Caco-2 (cell line): Measurements from ENCODE around the gene COL20A1. TPM values are rescaled to one million over a fixed set of nuclear protein-coding genes. Genes with fewer than 3 reads are reported as not detected.
A peak's percentile ranks its signal among the peaks of the same experiment; 100 is the strongest.

ENCODE experiments used
- BruUV-seq: library from RNA; stranded (reverse); fragments of 400-500 nt; replicated peaks from 2 replicates; lab custom pipeline; 2021; lab: Mats Ljungman, UMichigan
- CTCF ChIA-PET: fragments of 300-600 bp; sonication (Branson Sonifier 250); formaldehyde crosslinking; loops from one replicate; lab custom pipeline; 2022; ENCODE audit warnings: antibody characterized with exemption; lab: Charles Lee
- POLR2A ChIA-PET: fragments of 300-600 bp; sonication (Branson Sonifier 250); formaldehyde crosslinking; loops from one replicate; lab custom pipeline; 2022; ENCODE audit warnings: antibody characterized with exemption; lab: Charles Lee
- DNase-seq, 2 experiments: peaks; one replicate each; pipeline versions ENCODE4 v3.0.0 to v3.0.0-alpha.2; 2020 to 2022
- H3K27me3 ChIP-seq: replicated peaks from 2 replicates; pipeline ENCODE4 v1.6.0; 2011; ENCODE audit warnings: low read length; ENCODE audit not compliant: control insufficient read depth, insufficient read depth
- H3K36me3 ChIP-seq: 2 replicates; pipeline ENCODE4 v1.5.1; 2011; ENCODE audit warnings: low read length; ENCODE audit not compliant: control insufficient read depth, insufficient read depth
- H3K4me1 ChIP-seq: fragments of 250-450 bp; sonication (Bioruptor Pico); 2 replicates; pipeline ENCODE4 v1.5.1; 2020; ENCODE audit warnings: mild to moderate bottlenecking
- H3K4me3 ChIP-seq: 2 replicates; pipeline ENCODE4 v1.5.1; 2011; ENCODE audit warnings: low read depth, mild to moderate bottlenecking, control low read depth, low read length
- H3K9me3 ChIP-seq: fragments of 250-450 bp; sonication (Bioruptor Pico); 2 replicates; pipeline ENCODE4 v1.5.1; 2020; ENCODE audit warnings: mild to moderate bottlenecking, moderate library complexity
- H3K27ac Mint-ChIP-seq: one replicate; pipeline ENCODE4 v1.8.0; 2022; ENCODE audit warnings: mixed read lengths; ENCODE audit not compliant: unreplicated experiment
- H3K27me3 Mint-ChIP-seq: one replicate; pipeline ENCODE4 v1.8.0; 2022; ENCODE audit warnings: mixed read lengths; ENCODE audit not compliant: insufficient read depth, unreplicated experiment
- H3K36me3 Mint-ChIP-seq: one replicate; pipeline ENCODE4 v1.8.0; 2022; ENCODE audit warnings: mild to moderate bottlenecking, mixed read lengths; ENCODE audit not compliant: insufficient read depth, unreplicated experiment
- H3K4me1 Mint-ChIP-seq: one replicate; pipeline ENCODE4 v1.8.0; 2022; ENCODE audit warnings: low read depth, mixed read lengths; ENCODE audit not compliant: unreplicated experiment
- H3K4me3 Mint-ChIP-seq: one replicate; pipeline ENCODE4 v1.8.0; 2022; ENCODE audit warnings: mild to moderate bottlenecking, moderate library complexity, mixed read lengths; ENCODE audit not compliant: unreplicated experiment
- H3K9me3 Mint-ChIP-seq: one replicate; pipeline ENCODE4 v1.8.0; 2022; ENCODE audit warnings: mixed read lengths; ENCODE audit not compliant: unreplicated experiment
- CTCF ChIP-seq, 2 experiments: fragments of 200-600 bp in 1 of 2; IDR thresholded peaks; 1 replicate in 1 of 2; 2 replicates in 1 of 2; pipeline versions ENCODE4 v1.5.1 to v1.8.0; 2011 to 2022; ENCODE audit warnings: antibody characterized with exemption in 1 of 2, control low read depth in 1 of 2, inconsistent platforms in 1 of 2, low read depth in 1 of 2, low read length in 1 of 2, mild to moderate bottlenecking in 1 of 2, moderate library complexity in 1 of 2; ENCODE audit not compliant: insufficient read depth in 1 of 2, severe bottlenecking in 1 of 2, unreplicated experiment in 1 of 2
- intact Hi-C: fragments of 100-400 bp; cut with micrococcal nuclease; formaldehyde crosslinking; loops from one replicate; pipeline ENCODE4 v1.10.0; 2022; ENCODE audit not compliant: unreplicated experiment
- total RNA-seq: library from RNA; stranded (reverse); gene quantifications from 2 replicates; pipeline ENCODE4 v1.2.3, GENCODE V29; 2022

COL20A1 gene
- total RNA-seq, 1 experiment from 2014 or later, result 0.27 TPM

GRCh38 chr20:63276956-63277355 is 16.0 kb upstream of the COL20A1 start:
- intact Hi-C loops, result no loop called here
- no TSS peak for BruUV-seq
- CTCF ChIA-PET, result interaction anchor here (1.1 to 2.0 kb wide), 2 partner anchors 42 to 53 kb away, joined by 4 to 8 read pairs; no protein-coding TSS in a partner anchor
- no peak overlapping the region for H3K4me3 Mint-ChIP-seq
- Histone ChIP-seq H3K4me1 (no peaks in the 10 kb centered on the region), H3K27me3 (no peaks in the 10 kb centered on the region), H3K36me3 (peaks cover 14% of the 10 kb centered on the region), H3K9me3 (no peaks in the 10 kb centered on the region), H3K4me3 (no peak overlapping the region)
- peak in 1 of 2 experiments; percentile 20 for TF ChIP-seq CTCF (IDR thresholded peaks at IDR 0.05; ENCODE audit: insufficient read depth in 1 of 2, low read depth in 1 of 2, low read length in 1 of 2, severe bottlenecking in 1 of 2, unreplicated experiment in 1 of 2)
- POLR2A ChIA-PET, result no interaction called here
- no peak for DNase-seq
- H3K4me1 Mint-ChIP-seq, result no peaks in the 10 kb centered on the region
- no peaks in the 10 kb centered on the region for H3K27me3 Mint-ChIP-seq
- peaks cover 80% of the 10 kb centered on the region for H3K36me3 Mint-ChIP-seq
- H3K9me3 Mint-ChIP-seq, result no peaks in the 10 kb centered on the region
- H3K27ac Mint-ChIP-seq, result no peak overlapping the region

GRCh38 chr20:63277466-63278272 is 15.3 kb upstream of the COL20A1 start:
- DNase-seq, result no peak
- Histone ChIP-seq H3K36me3 (peaks cover 14% of the 10 kb centered on the region), H3K4me3 (no peak overlapping the region), H3K9me3 (no peaks in the 10 kb centered on the region), H3K27me3 (no peaks in the 10 kb centered on the region), H3K4me1 (no peaks in the 10 kb centered on the region)
- no peaks in the 10 kb centered on the region for H3K27me3 Mint-ChIP-seq
- no peak overlapping the region for H3K4me3 Mint-ChIP-seq
- H3K27ac Mint-ChIP-seq, result no peak overlapping the region
- intact Hi-C loops, result no loop called here
- no peak for TF ChIP-seq CTCF (IDR thresholded peaks at IDR 0.05; ENCODE audit: insufficient read depth in 1 of 2, low read depth in 1 of 2, low read length in 1 of 2, severe bottlenecking in 1 of 2, unreplicated experiment in 1 of 2)
- no TSS peak for BruUV-seq
- H3K4me1 Mint-ChIP-seq, result no peaks in the 10 kb centered on the region
- ChIA-PET CTCF (interaction anchor here (1.1 to 2.0 kb wide), 2 partner anchors 43 to 54 kb away, joined by 4 to 8 read pairs; no protein-coding TSS in a partner anchor), POLR2A (no interaction called here)
- peaks cover 87% of the 10 kb centered on the region for H3K36me3 Mint-ChIP-seq
- no peaks in the 10 kb centered on the region for H3K9me3 Mint-ChIP-seq

DNA sequence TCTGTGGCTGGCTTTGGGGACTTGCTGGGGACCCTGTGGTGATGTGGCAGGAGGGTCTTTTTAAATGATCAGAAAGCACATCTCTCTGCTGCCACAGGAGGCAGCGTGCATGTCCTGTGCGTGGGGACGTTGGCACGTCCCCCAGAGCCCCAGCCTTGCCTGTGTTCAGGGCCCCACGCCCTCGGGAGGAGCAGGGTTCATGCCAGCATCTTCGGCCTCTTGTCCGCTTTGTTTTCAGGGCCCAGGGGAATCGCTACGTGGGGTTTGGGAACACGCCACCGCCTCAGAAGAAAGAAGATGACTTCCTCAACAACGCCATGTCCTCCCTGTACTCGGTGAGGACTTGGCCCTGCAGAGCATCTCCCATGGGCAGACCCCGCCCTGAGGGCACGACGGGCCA is 14.3 kb upstream of the COL20A1 start:
- Mint-ChIP-seq H3K27ac (no peak overlapping the region), H3K27me3 (no peaks in the 10 kb centered on the region), H3K4me1 (no peaks in the 10 kb centered on the region), H3K9me3 (no peaks in the 10 kb centered on the region), H3K4me3 (no peak overlapping the region), H3K36me3 (peaks cover 91% of the 10 kb centered on the region)
- no TSS peak for BruUV-seq
- ChIA-PET CTCF (no interaction called here), POLR2A (no interaction called here)
- Histone ChIP-seq H3K27me3 (no peaks in the 10 kb centered on the region), H3K4me1 (no peaks in the 10 kb centered on the region), H3K9me3 (no peaks in the 10 kb centered on the region), H3K36me3 (peaks cover 14% of the 10 kb centered on the region), H3K4me3 (no peak overlapping the region)
- DNase-seq, result no peak
- no peak for TF ChIP-seq CTCF (IDR thresholded peaks at IDR 0.05; ENCODE audit: insufficient read depth in 1 of 2, low read depth in 1 of 2, low read length in 1 of 2, severe bottlenecking in 1 of 2, unreplicated experiment in 1 of 2)
- intact Hi-C loops, result no loop called here
